Ishikawa (cell line): Measurements from ENCODE around the gene MGMT.

Source experiments
- CEBPB ChIP-seq: IDR thresholded peaks from 2 replicates; pipeline ENCODE4 v1.6.1; 2012
- EGR1 ChIP-seq: IDR thresholded peaks from 2 replicates; pipeline ENCODE4 v1.6.1; 2012
- EP300 ChIP-seq: IDR thresholded peaks from 2 replicates; pipeline ENCODE4 v1.6.1; 2012; ENCODE audit warnings: borderline replicate concordance
- FOXM1 ChIP-seq: IDR thresholded peaks from 2 replicates; pipeline ENCODE4 v1.6.1; 2012; ENCODE audit warnings: low read depth, borderline replicate concordance
- TEAD4 ChIP-seq: IDR thresholded peaks from 2 replicates; pipeline ENCODE4 v1.6.1; 2012
- YY1 ChIP-seq: IDR thresholded peaks from 2 replicates; pipeline ENCODE4 v1.6.1; 2012; ENCODE audit warnings: low read depth
- ZBTB7A ChIP-seq: IDR thresholded peaks from 2 replicates; pipeline ENCODE4 v1.6.1; 2012; ENCODE audit warnings: low read depth
- TF ChIP-seq, protein P1 (sequence below): IDR thresholded peaks from 2 replicates; pipeline ENCODE4 v1.6.1; 2012
- TF ChIP-seq, protein P2 (sequence below): IDR thresholded peaks from 2 replicates; pipeline ENCODE4 v1.6.1; 2012; ENCODE audit warnings: low read depth, mild to moderate bottlenecking
- TF ChIP-seq, protein P3 (sequence below): IDR thresholded peaks from 2 replicates; pipeline ENCODE4 v1.6.1; 2012

DNA sequence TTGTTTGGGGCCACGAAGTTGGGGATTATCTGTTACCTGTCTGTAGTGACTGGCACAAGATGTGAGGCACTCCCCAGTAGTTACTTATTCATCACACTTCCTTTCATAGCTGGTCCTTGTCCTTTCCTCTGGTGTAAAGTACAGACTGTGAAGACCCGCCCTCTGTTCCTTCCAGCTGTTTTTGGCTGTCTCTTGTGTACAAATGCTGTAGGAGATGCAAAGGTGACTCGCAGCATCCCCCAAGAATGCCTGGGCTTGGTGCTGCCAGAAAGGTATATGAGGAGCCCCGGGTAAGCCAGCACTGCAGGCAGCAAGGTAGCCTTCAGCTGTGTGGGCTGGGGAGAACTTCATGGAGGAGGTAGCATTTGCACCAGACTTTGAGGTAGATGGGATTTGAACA is 260.5 kb downstream of the MGMT start:
- TF ChIP-seq EGR1 (no peak), TEAD4 (no peak), FOXM1 (no peak), EP300 (no peak), ZBTB7A (no peak), CEBPB (no peak), YY1 (no peak)
- TF ChIP-seq, protein P1, sequence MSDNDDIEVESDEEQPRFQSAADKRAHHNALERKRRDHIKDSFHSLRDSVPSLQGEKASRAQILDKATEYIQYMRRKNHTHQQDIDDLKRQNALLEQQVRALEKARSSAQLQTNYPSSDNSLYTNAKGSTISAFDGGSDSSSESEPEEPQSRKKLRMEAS = no peak
- TF ChIP-seq, protein P2, sequence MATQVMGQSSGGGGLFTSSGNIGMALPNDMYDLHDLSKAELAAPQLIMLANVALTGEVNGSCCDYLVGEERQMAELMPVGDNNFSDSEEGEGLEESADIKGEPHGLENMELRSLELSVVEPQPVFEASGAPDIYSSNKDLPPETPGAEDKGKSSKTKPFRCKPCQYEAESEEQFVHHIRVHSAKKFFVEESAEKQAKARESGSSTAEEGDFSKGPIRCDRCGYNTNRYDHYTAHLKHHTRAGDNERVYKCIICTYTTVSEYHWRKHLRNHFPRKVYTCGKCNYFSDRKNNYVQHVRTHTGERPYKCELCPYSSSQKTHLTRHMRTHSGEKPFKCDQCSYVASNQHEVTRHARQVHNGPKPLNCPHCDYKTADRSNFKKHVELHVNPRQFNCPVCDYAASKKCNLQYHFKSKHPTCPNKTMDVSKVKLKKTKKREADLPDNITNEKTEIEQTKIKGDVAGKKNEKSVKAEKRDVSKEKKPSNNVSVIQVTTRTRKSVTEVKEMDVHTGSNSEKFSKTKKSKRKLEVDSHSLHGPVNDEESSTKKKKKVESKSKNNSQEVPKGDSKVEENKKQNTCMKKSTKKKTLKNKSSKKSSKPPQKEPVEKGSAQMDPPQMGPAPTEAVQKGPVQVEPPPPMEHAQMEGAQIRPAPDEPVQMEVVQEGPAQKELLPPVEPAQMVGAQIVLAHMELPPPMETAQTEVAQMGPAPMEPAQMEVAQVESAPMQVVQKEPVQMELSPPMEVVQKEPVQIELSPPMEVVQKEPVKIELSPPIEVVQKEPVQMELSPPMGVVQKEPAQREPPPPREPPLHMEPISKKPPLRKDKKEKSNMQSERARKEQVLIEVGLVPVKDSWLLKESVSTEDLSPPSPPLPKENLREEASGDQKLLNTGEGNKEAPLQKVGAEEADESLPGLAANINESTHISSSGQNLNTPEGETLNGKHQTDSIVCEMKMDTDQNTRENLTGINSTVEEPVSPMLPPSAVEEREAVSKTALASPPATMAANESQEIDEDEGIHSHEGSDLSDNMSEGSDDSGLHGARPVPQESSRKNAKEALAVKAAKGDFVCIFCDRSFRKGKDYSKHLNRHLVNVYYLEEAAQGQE = no peak
- TF ChIP-seq, protein P3, sequence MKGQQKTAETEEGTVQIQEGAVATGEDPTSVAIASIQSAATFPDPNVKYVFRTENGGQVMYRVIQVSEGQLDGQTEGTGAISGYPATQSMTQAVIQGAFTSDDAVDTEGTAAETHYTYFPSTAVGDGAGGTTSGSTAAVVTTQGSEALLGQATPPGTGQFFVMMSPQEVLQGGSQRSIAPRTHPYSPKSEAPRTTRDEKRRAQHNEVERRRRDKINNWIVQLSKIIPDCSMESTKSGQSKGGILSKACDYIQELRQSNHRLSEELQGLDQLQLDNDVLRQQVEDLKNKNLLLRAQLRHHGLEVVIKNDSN = no peak
